Esophagus (tissue), 2 donors: ENCODE measurements around the gene SCN1B. TPM values are rescaled to one million over a fixed set of nuclear protein-coding genes. Genes with fewer than 3 reads are reported as not detected.
A peak's percentile ranks its signal among the peaks of the same experiment; 100 is the strongest.
"Not testable (repeated sequence)": the region's sequence is repeated elsewhere in the genome, so short reads cannot be mapped to it uniquely, and the experiment has no call there.

Experiments
- H3K27ac ChIP-seq, 2 donors: one replicate each; pipeline ENCODE4 v1.5.1; 2013; ENCODE audit warnings: low read depth in 2 of 2, mild to moderate bottlenecking in 2 of 2, inconsistent platforms in 1 of 2, low read length in 1 of 2, moderate library complexity in 1 of 2
- H3K27me3 ChIP-seq, 2 donors: one replicate each; pipeline ENCODE4 v1.6.1; 2013; ENCODE audit warnings: low read length in 2 of 2, control low read depth in 1 of 2, mild to moderate bottlenecking in 1 of 2; ENCODE audit not compliant: insufficient read depth in 2 of 2, control insufficient read depth in 1 of 2
- H3K36me3 ChIP-seq, 2 donors: one replicate each; pipeline ENCODE4 v1.6.1; 2013; ENCODE audit warnings: low read length in 1 of 2; ENCODE audit not compliant: control insufficient read depth in 2 of 2, insufficient read depth in 2 of 2
- H3K4me1 ChIP-seq, 2 donors: one replicate each; pipeline ENCODE4 v1.6.1; 2013; ENCODE audit warnings: low read length in 1 of 2; ENCODE audit not compliant: control insufficient read depth in 2 of 2, insufficient read depth in 2 of 2
- H3K4me3 ChIP-seq, 2 donors: one replicate each; pipeline ENCODE4 v1.5.1; 2013; ENCODE audit warnings: low read length in 2 of 2, mild to moderate bottlenecking in 2 of 2, low read depth in 1 of 2, moderate library complexity in 1 of 2
- H3K9me3 ChIP-seq, 2 donors: one replicate each; pipeline ENCODE4 v1.6.1; 2013; ENCODE audit warnings: mild to moderate bottlenecking in 2 of 2, low read depth in 1 of 2, low read length in 1 of 2, moderate library complexity in 1 of 2; ENCODE audit not compliant: control insufficient read depth in 2 of 2, insufficient read depth in 1 of 2
- WGBS, 2 donors: extraction: QIAGEN DNeasy Blood & Tissue Kit; methylation state at CpG; one replicate each; pipeline ENCODE4 v1.1.7; 2013; 5-methylcytosine and 5-hydroxymethylcytosine counted together
- polyA plus RNA-seq, 2 donors: library from polyadenylated mRNA; stranded (reverse); fragments of 200-250 nt; gene quantifications; one replicate each; pipeline ENCODE4 v1.2.3, GENCODE V29; 2013
- donor health status: healthy with polysubstance abuse.
- donor health status: Bipolar disorder and iron deficiency.

SCN1B gene
- polyA plus RNA-seq, 2 donors: 0.73 to 1.1 TPM

- H3K36me3 ChIP-seq: peaks cover 0 to 10% of the 10 kb centered on the region in 2 donors
- no peak overlapping the region for H3K4me3 ChIP-seq
- no peak overlapping the region for H3K27ac ChIP-seq
- H3K9me3 ChIP-seq: no peaks in the 10 kb centered on the region
- no peaks in the 10 kb centered on the region for H3K27me3 ChIP-seq
- peaks cover 0 to 6% of the 10 kb centered on the region in 2 donors for H3K4me1 ChIP-seq
- WGBS, 2 donors: 89 to 92% methylated on average over 36 of the region's 36 CpGs
Measured at GRCh38 chr19:35009424-35010415, 20.6 kb upstream of the SCN1B start.

GRCh38 chr19:35011091-35011689 is 19.1 kb upstream of the SCN1B start:
- no peak overlapping the region for H3K27ac ChIP-seq
- H3K36me3 ChIP-seq: peaks cover 0 to 15% of the 10 kb centered on the region in 2 donors
- no peak overlapping the region for H3K4me3 ChIP-seq
- 79 to 81% methylated on average over 13 of the region's 13 CpGs for WGBS, 2 donors
- no peaks in the 10 kb centered on the region for H3K9me3 ChIP-seq
- H3K4me1 ChIP-seq: peaks cover 0 to 5% of the 10 kb centered on the region in 2 donors
- H3K27me3 ChIP-seq: no peaks in the 10 kb centered on the region

- Histone ChIP-seq H3K4me1 (peaks cover 0 to 5% of the 10 kb centered on the region in 2 donors), H3K27me3 (no peaks in the 10 kb centered on the region), H3K4me3 (no peak overlapping the region), H3K36me3 (peaks cover 0 to 15% of the 10 kb centered on the region in 2 donors), H3K9me3 (no peaks in the 10 kb centered on the region), H3K27ac (peak overlapping the region in 1 of 2 donors; percentile 37)
- 85 to 86% methylated on average over 18 of the region's 18 CpGs for WGBS, 2 donors
Measured at GRCh38 chr19:35011737-35012682, 18.3 kb upstream of the SCN1B start.

GRCh38 chr19:35013041-35013819 is 17.0 kb upstream of the SCN1B start:
- H3K36me3 ChIP-seq: peaks cover 4 to 15% of the 10 kb centered on the region in 2 donors
- 53 to 55% methylated on average over 32 of the region's 32 CpGs for WGBS, 2 donors
- H3K4me3 ChIP-seq: no peak overlapping the region
- H3K9me3 ChIP-seq: no peaks in the 10 kb centered on the region
- H3K4me1 ChIP-seq: peaks cover 0 to 5% of the 10 kb centered on the region in 2 donors
- H3K27ac ChIP-seq: peak overlapping the region in 1 of 2 donors; percentile 6
- H3K27me3 ChIP-seq: no peaks in the 10 kb centered on the region

- Histone ChIP-seq H3K27ac (peak overlapping the region in 1 of 2 donors; percentile 23), H3K36me3 (peaks cover 4 to 21% of the 10 kb centered on the region in 2 donors), H3K4me3 (no peak overlapping the region), H3K27me3 (no peaks in the 10 kb centered on the region), H3K9me3 (no peaks in the 10 kb centered on the region), H3K4me1 (peaks cover 0 to 5% of the 10 kb centered on the region in 2 donors)
- 83 to 84% methylated on average over 23 of the region's 23 CpGs for WGBS, 2 donors
Measured at GRCh38 chr19:35013820-35014754, 16.2 kb upstream of the SCN1B start.

GRCh38 chr19:35014774-35015173 is 15.5 kb upstream of the SCN1B start:
- 91 to 92% methylated on average over 4 of the region's 4 CpGs for WGBS, 2 donors
- peaks cover 4 to 21% of the 10 kb centered on the region in 2 donors for H3K36me3 ChIP-seq

GRCh38 chr19:35015270-35015953 is 14.9 kb upstream of the SCN1B start:
- no peaks in the 10 kb centered on the region for H3K9me3 ChIP-seq
- H3K4me1 ChIP-seq: peaks cover 0 to 5% of the 10 kb centered on the region in 2 donors
- no peak overlapping the region for H3K27ac ChIP-seq
- WGBS, 2 donors: 85 to 88% methylated on average over 16 of the region's 16 CpGs
- H3K27me3 ChIP-seq: no peaks in the 10 kb centered on the region
- peaks cover 4 to 15% of the 10 kb centered on the region in 2 donors for H3K36me3 ChIP-seq
- no peak overlapping the region for H3K4me3 ChIP-seq

More at GRCh38 chr19:35014774-35015173, 15.5 kb upstream of the SCN1B start:
- H3K4me1 ChIP-seq, H3K27me3 ChIP-seq, H3K9me3 ChIP-seq, H3K4me3 ChIP-seq, H3K27ac ChIP-seq: not testable (repeated sequence)
